Keratinocyte (primary cell): ENCODE measurements around the gene CORO1C.

ENCODE experiments used
- CTCF ChIP-seq, 3 experiments: IDR thresholded peaks in 1 of 3; conservative IDR thresholded peaks in 1 of 3; optimal IDR thresholded peaks in 1 of 3; 2 replicates in 2 of 3; 3 replicates in 1 of 3; pipeline versions ENCODE3 to v1.5.1; 2011; ENCODE audit warnings: low read length in 3 of 3, mild to moderate bottlenecking in 3 of 3, moderate library complexity in 2 of 3, control low read depth in 1 of 3, inconsistent platforms in 1 of 3; ENCODE audit not compliant: insufficient read depth in 2 of 3; ENCODE audit errors: extremely low read depth in 1 of 3
- EZH2 ChIP-seq: IDR thresholded peaks from one replicate; pipeline ENCODE4 v1.6.1; 2012; ENCODE audit warnings: inconsistent platforms, mild to moderate bottlenecking, low read length, moderate library complexity

- no peak for TF ChIP-seq CTCF (optimal IDR thresholded peaks at IDR 0.05 in 1 of 3, IDR thresholded peaks at IDR 0.05 in 1 of 3, conservative IDR thresholded peaks at IDR 0.05 in 1 of 3; ENCODE audit: extremely low read depth in 1 of 3, insufficient read depth in 2 of 3, low read length in 3 of 3)
- TF ChIP-seq EZH2, result no peak
Measured at GRCh38 chr12:108770963-108771362, 39.6 kb upstream of the CORO1C start.
